ENCODE results near the gene FAM111A.

Gene FAM111A

GRCh38 chr11:59141673-59142460, 789 bp upstream of the FAM111A start:
- DNase-seq (ENCODE audit: low read depth): peak; percentile 34

- DNase-seq (ENCODE audit: low read depth): no peak
Measured at GRCh38 chr11:59144096-59144495, 1.4 kb downstream of the FAM111A start.

DNA sequence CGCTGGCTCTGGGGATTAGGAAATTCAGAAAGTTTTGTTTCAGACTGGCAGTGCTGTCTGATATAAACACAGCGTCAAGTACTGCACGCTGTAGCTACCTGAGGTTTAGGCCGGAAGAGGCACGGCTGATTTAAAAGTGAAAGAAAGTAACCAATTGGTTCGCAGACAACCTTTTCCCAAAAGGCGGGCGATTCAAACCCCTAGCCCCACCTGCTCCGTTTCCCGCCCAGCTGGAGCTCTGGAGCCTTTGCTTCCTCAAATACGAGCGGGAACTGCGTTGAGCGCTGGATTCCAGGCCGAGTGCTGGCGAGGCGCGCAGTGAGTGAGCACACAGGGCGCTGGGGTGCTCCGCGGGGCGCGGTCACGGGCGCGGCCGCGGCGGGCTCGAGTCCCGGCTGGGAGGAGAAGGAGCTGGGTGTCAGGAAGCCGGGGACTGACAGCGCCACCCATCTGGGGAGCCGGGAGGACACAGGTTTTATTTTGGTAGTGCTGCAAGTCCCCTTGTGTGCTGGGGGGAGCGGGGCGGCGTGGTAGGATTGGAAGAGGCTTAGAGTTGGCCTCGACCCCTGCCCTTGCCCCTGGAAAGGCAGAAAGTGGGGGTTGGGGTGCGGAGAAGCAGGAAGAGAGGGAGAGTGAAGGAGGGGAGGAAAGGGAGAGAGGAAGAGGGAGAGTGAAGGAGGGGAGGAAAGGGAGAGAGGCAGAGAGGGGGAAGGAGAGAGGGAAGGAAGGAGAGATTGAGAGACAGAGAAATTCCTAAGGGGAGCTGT, 2.1 kb downstream of the FAM111A start:
- DNase-seq (ENCODE audit: low read depth): peak; percentile 35

- peak; percentile 24 for DNase-seq (ENCODE audit: low read depth)
Measured at GRCh38 chr11:59145534-59145933, 2.9 kb downstream of the FAM111A start.

- no peak for DNase-seq (ENCODE audit: low read depth)
Measured at GRCh38 chr11:59151761-59152160, 9.1 kb downstream of the FAM111A start.

- DNase-seq (ENCODE audit: low read depth): no peak
Measured at GRCh38 chr11:59152312-59152951, 9.8 kb downstream of the FAM111A start.

DNA sequence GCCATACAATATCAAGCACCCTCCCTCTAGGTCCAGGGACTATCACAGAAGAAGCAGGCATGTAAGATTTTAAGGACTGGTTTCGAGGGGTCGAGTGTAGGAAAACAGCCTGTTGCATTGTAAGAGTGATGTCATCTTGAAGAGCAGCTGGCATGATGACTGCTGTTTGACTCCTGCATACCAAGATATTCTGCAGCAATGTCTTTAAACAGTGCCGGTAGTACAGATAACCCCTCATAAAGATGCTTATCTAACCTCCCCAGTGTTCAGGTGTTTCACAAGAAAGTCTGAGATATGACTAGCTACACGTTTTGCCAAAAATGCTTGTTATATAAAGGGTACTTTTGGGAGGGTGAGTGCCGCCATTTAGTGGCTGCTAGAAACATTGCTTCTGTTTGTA, 12.0 kb downstream of the FAM111A start:
- DNase-seq (ENCODE audit: low read depth): no peak

DNA sequence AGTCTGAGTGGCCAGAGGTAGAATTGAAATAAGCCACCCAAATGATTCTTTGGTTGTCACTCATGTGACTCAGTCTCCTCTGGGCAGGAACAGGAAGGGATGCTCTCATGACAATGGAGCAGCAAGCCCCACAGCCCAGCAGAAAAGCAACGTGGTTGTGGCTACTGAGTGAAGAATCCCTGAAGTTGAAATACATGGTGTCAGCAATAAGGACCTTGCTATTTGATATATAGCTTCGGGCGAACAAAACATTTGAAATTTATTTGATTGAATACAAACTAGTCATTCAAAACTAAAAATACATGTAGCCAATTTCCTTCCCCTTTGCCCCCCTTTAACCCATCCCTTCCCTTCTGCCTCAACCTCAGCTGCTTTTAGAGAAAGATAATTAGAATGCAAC, 14.8 kb downstream of the FAM111A start:
- DNase-seq (ENCODE audit: low read depth): no peak

DNA sequence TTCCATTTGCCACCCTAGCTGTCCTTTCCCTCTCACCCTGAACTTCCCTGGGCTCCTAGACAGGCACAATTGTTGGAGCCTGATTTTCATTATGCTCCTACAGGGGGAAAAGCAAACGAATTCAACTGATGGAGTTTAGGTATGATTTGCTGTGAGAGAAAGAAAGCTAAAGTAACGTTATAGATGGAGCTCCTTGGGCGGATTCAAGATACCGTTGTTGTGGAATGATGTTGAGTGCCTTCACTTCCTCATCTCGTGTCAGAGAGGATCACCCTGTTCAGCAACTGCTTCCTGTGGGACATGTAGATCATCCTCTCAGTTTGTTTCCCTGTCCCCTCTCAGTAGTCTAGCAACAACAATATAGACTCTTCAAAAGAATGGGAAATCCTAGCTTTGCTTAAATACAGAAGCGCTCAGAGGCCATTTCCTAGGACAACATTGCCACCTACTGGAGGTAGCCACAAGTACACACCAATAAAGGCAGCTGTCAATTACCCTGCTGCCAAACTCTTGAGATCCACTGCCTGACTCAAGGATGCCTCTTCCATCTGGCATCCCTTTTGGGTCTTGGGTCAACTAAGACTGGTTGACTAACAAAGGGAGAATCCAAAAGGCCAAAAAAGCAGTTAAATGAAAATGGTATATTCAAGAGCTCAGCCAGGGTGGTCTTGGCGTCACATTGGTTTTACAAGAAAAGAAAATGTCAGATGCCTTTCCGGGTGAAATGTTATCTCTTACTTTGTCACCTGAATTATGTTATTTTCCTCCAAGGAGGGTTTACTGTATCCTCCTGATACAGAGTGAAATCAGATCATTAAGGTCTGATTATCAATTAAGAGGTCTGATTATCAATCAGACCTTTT, 15.8 kb downstream of the FAM111A start:
- DNase-seq (ENCODE audit: low read depth): no peak

DNA sequence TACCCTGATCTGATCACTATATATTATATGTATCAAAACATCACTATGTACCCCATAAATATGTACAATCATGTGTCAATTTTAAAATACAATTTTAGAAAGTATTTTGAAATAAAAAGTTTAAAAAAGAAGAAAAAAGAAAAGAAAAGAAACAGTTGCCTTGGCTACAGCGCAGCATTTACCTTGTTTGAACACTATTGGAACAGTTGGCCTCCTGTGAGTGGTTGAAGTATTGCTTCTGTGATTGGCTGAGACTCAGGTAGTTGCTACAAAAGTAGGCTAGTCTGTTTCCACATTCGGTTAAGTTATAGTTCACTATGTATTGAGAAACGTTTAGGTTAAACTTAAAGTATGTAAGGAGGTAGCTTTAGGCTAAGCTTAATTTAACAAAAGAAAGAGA, 21.4 kb downstream of the FAM111A start:
- no peak for DNase-seq (ENCODE audit: low read depth)

DNA sequence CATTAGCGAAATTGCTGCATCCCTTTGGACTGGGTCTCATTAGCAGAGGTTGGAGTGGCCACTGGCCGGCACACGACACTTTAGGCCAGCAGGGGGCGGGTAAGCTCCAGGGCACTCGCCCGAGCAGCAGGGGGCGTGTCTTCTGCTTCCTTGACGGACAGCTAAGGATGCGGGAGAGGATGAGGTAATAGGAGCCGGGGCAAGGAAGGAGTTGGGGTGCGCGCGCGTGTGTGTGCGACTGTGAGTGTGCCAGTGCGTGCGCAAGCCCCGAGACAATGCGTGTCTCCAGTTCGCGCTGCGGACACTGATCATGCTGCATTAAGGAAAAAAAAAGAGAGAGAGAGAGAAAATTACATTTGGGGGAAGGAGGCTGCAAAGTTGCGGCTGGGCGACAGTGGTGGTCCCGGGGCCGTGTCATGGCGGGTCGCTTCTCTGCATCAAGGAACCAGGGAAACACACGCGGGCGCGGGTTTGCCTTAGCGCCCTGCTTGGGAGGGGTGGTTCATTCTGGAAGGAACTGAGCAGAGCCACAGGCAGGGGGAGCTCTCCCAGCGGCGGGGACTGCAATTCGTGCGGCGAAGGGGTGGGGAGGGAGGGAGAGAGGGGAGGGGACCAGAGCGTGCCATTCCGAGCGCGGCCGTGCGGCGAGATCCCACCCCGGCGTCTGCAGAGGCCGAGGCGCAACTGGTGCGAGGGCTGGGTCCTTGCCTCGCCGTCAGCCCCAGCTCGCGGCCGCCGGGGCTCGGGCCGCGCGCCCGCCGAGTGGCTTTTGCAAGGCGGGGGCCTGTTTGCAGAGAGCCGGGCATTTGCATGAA, 29.1 kb downstream of the FAM111A start, which contains the start of gene DTX4:
Gene DTX4, plus strand, starts transcription at position 625 of the 815 bp plus-strand sequence. CDS start 464 bp downstream, outside the sequence.
- DNase-seq (ENCODE audit: low read depth): peak; percentile 54

- DNase-seq (ENCODE audit: low read depth): no peak
Measured at GRCh38 chr11:59172345-59173079, 29.9 kb downstream of the FAM111A start.

DNA sequence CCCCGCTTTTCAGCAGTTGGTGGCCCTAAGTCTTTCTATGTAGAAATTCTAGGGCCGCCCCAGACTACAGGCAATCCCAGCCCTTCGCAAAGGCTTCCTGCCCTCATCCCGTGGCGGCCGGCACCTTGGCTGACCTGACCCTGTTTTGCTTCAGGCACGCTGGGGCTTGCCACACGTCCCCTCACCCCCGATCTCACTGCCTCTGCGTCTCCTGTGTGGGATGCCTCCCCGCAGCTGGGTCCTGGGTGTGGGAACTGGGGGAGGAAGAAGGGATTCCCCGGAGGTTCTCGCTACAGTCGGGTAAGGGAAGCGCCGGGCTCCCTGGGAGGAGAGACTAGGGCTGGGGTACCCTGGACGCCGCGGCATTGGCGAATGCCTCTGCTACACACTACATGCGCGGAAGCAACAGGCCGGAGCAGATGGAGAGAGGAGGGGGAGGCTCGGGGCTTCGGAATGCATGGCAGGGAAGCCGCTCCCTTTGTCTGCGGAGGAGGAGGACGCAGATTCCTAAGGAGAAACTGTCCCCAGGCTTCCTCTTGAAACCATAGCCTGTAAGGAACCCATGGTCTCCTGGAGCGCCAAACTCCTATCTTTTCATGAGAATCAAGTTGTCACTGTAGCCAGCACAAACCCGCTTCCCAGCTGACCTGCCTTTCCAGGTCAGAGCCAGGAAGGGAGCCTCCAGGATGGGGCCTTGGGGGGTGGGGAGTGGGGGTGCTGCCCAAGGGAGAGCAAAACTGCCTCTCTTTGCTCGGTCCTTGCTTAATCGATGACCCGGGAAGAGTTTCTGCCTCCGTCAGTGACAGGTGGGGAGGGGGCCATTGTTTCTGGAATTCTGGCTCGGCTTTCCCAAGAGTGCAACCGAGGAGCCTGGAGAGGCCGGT, 30.7 kb downstream of the FAM111A start:
- DNase-seq (ENCODE audit: low read depth): no peak

GRCh38 chr11:59173964-59174663, 31.5 kb downstream of the FAM111A start:
- no peak for DNase-seq (ENCODE audit: low read depth)

GRCh38 chr11:59174664-59175033, 32.0 kb downstream of the FAM111A start:
- no peak for DNase-seq (ENCODE audit: low read depth)

DNA sequence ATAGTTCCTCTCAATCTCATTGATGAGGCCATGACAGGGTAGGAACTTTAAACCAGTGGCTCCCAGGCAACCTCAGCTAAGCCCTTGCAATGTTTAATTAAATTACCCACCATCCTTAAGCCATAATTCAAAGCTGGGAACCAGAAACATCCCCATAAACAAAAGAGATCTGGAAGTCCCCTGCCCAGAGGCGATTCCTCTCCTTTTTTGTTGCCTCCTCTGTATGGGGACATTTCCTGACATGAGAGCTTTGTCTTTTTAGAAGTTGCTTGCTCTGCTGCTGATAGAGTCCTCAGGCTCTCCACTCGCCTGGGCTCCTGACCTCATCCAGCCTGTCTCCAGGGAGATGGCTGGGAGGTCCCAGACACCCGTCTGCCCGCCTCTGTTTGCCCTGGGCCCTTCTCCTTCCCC, 32.4 kb downstream of the FAM111A start:
- no peak for DNase-seq (ENCODE audit: low read depth)

DNA sequence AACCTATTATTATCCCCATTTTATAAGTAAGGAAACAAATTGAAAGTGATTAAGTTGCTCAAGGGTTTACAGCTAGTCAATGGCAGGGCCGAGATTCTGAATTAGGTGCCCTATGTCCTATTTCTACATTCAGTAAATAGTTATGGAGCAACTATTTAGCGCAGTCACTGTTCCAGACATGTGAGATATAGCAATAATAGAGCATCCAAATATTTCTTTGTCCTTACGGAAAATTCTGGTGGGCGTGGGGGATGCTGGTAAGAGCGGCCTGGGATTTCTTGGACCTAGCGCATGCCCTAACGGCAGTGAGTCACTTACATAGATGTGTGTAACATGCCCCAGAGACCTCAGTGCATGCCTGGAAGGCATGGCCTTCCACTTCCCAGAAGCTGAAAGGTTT, 33.7 kb downstream of the FAM111A start:
- no peak for DNase-seq (ENCODE audit: low read depth)

DNA sequence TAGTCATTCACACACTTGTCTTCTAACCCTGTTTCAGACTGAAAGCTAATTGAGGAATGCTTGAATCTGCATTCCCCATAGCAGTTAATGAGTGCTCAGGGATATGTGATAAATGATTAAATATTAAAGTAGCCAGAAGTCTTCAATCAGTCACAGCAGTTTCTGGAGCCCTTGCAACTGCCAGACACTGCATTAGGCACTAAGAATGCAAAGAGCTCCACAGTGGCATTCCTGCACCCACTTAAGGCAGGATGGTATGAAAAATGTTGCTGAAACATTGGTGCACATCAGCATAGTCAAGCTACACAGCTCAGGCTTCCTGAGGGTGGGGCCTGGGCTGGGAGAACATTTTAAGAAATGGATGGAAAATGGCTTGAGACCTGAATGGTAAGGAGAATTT, 35.7 kb downstream of the FAM111A start:
- DNase-seq (ENCODE audit: low read depth): no peak

GRCh38 chr11:59179121-59179520, 36.5 kb downstream of the FAM111A start:
- DNase-seq (ENCODE audit: low read depth): no peak

Data from non-pigmented ciliary epithelial cell (primary cell).